A549 (cell line): ENCODE measurements around the gene KLF6. TPM values are rescaled to one million over a fixed set of nuclear protein-coding genes. Genes with fewer than 3 reads are reported as not detected.

Experiments
- ATAC-seq, 2 experiments: fragments of 200-7000 bp in 1 of 2; fragments of >200 bp in 1 of 2; cut with Nextera tagmentation in 1 of 2; cut with Tn5 transposase in 1 of 2; 3 replicates each; pipeline versions ENCODE4 v1.8.0 to v1.9.1; 2018 to 2020; ENCODE audit warnings: mild to moderate bottlenecking in 1 of 2, moderate library complexity in 1 of 2
- CTCF ChIA-PET: fragments of 300-600 bp; sonication (Branson Sonifier 250); formaldehyde crosslinking; extraction: SDS; loops from one replicate; lab custom pipeline; 2021; ENCODE audit warnings: antibody characterized with exemption, inconsistent platforms; lab: Yijun Ruan, JAX
- POLR2A ChIA-PET: fragments of 350-600 bp; formaldehyde crosslinking; extraction: SDS; loops from one replicate; lab custom pipeline; 2021; ENCODE audit warnings: antibody characterized with exemption, inconsistent platforms; lab: Yijun Ruan, JAX
- DNase-seq, 2 experiments: peaks; one replicate each; pipeline versions ENCODE4 v3.0.0 to v3.0.0-alpha.2; 2011 to 2016; ENCODE audit warnings: low read depth in 1 of 2, low spot score in 1 of 2
- FAIRE-seq: peaks from 2 replicates; lab custom pipeline; 2011; peaks lifted over from hg19 to GRCh38; lab: Jason Lieb, UNC
- H3K27ac ChIP-seq, 2 experiments: fragments of >200 bp; sonication (Bioruptor Twin); formaldehyde crosslinking; 3 replicates each; pipeline ENCODE4 v1.5.1; 2016 to 2017
- H3K4me1 ChIP-seq: fragments of >200 bp; sonication (Bioruptor Twin); formaldehyde crosslinking; 3 replicates; pipeline ENCODE4 v1.6.1; 2016
- H3K4me2 ChIP-seq: fragments of >200 bp; sonication (Bioruptor Twin); formaldehyde crosslinking; 3 replicates; pipeline ENCODE4 v1.6.1; 2016
- H3K4me3 ChIP-seq: fragments of >200 bp; sonication (Bioruptor Twin); formaldehyde crosslinking; 3 replicates; pipeline ENCODE4 v1.5.1; 2016
- H3K9me3 ChIP-seq: fragments of >200 bp; sonication (Bioruptor Twin); formaldehyde crosslinking; 3 replicates; pipeline ENCODE4 v1.6.1; 2016
- BHLHE40 ChIP-seq: IDR thresholded peaks from 2 replicates; pipeline ENCODE4 v1.6.1; 2012; ENCODE audit warnings: low read depth, low read length, inconsistent platforms
- CBX8 ChIP-seq: fragments of 200-600 bp; sonication (generic); IDR thresholded peaks from 2 replicates; pipeline ENCODE4 v1.6.1; 2016
- CTCF ChIP-seq: fragments of >200 bp; sonication (Bioruptor Twin); formaldehyde crosslinking; IDR thresholded peaks from 3 replicates; pipeline ENCODE4 v1.5.1; 2016
- E2F6 ChIP-seq: IDR thresholded peaks from 2 replicates; pipeline ENCODE4 v1.6.1; 2012; ENCODE audit warnings: low read depth, borderline replicate concordance
- EP300 ChIP-seq, 2 experiments: fragments of >200 bp; sonication (Bioruptor Twin); formaldehyde crosslinking; IDR thresholded peaks; 2 replicates in 1 of 2; 3 replicates in 1 of 2; pipeline ENCODE4 v1.6.1; 2016 to 2017
- FOSB ChIP-seq: fragments of 250-450 bp; sonication (Bioruptor Pico); IDR thresholded peaks from 2 replicates; pipeline ENCODE4 v1.5.0; 2020; ENCODE audit warnings: mild to moderate bottlenecking, moderate library complexity
- FOSL2 ChIP-seq, 2 experiments: fragments of 450-650 bp in 1 of 2; fragments of >200 bp in 1 of 2; sonication (Bioruptor Twin) in 1 of 2; formaldehyde crosslinking; IDR thresholded peaks; 2 replicates each; pipeline versions ENCODE4 v1.5.0 to v1.6.1; 2016 to 2020; ENCODE audit warnings: mild to moderate bottlenecking in 1 of 2, moderate library complexity in 1 of 2
- GATA3 ChIP-seq: IDR thresholded peaks from 2 replicates; pipeline ENCODE4 v1.6.1; 2012; ENCODE audit warnings: borderline replicate concordance
- HEYL ChIP-seq: fragments of 250-450 bp; sonication (Bioruptor Pico); IDR thresholded peaks from 2 replicates; pipeline ENCODE4 v1.8.0; 2021; ENCODE audit warnings: mild to moderate bottlenecking, moderate library complexity
- JUNB ChIP-seq: fragments of >200 bp; sonication (Bioruptor Twin); formaldehyde crosslinking; IDR thresholded peaks from 2 replicates; pipeline ENCODE4 v1.6.1; 2016
- KDM1A ChIP-seq: fragments of 200-600 bp; sonication (generic); IDR thresholded peaks from 2 replicates; pipeline ENCODE4 v1.6.1; 2016; ENCODE audit warnings: low read depth, mild to moderate bottlenecking
- MAZ ChIP-seq: fragments of 150-350 bp; IDR thresholded peaks from 2 replicates; pipeline ENCODE4 v1.6.1; 2014; ENCODE audit warnings: antibody characterized with exemption, low read depth, low read length, borderline replicate concordance
- NFE2L2 ChIP-seq: fragments of 150-350 bp; conservative IDR thresholded peaks from 2 replicates; pipeline ENCODE4 v1.6.1; 2014; ENCODE audit warnings: low read length
- NPAS2 ChIP-seq: fragments of 250-450 bp; sonication (Bioruptor Pico); IDR thresholded peaks from 2 replicates; pipeline ENCODE4 v1.8.0; 2022; ENCODE audit warnings: mild to moderate bottlenecking, moderate library complexity, borderline replicate concordance
- PBX3 ChIP-seq: IDR thresholded peaks from 2 replicates; pipeline ENCODE4 v1.6.1; 2012
- POLR2AphosphoS2 ChIP-seq: conservative IDR thresholded peaks from 2 replicates; pipeline ENCODE4 v1.6.1; 2012; ENCODE audit warnings: low read length, improper control_type of control experiment, inconsistent platforms
- RAD21 ChIP-seq, 2 experiments: fragments of >200 bp in 1 of 2; sonication (Bioruptor Twin) in 1 of 2; formaldehyde crosslinking in 1 of 2; IDR thresholded peaks in 1 of 2; conservative IDR thresholded peaks in 1 of 2; 2 replicates in 1 of 2; 3 replicates in 1 of 2; pipeline ENCODE4 v1.6.1; 2012 to 2018; ENCODE audit warnings: inconsistent platforms in 1 of 2
- SMC3 ChIP-seq: fragments of >200 bp; sonication (Bioruptor Twin); formaldehyde crosslinking; IDR thresholded peaks from 3 replicates; pipeline ENCODE4 v1.6.1; 2018; ENCODE audit warnings: inconsistent platforms
- TFCP2L1 ChIP-seq: fragments of 250-450 bp; sonication (Bioruptor Pico); IDR thresholded peaks from 2 replicates; pipeline ENCODE4 v1.5.0; 2021; ENCODE audit warnings: mild to moderate bottlenecking
- ZC3H11A ChIP-seq: fragments of 450-650 bp; IDR thresholded peaks from 2 replicates; pipeline ENCODE4 v1.6.1; 2014; ENCODE audit warnings: antibody characterized with exemption, mild to moderate bottlenecking
- ZFP36 ChIP-seq: fragments of 450-650 bp; IDR thresholded peaks from 2 replicates; pipeline ENCODE4 v1.6.1; 2014; ENCODE audit warnings: borderline replicate concordance; ENCODE audit not compliant: partially characterized antibody
- WGBS: methylation state at CpG from one replicate; pipeline ENCODE4 v1.1.6; 2017; ENCODE audit errors: missing lambda C conversion rate; 5-methylcytosine and 5-hydroxymethylcytosine counted together
- polyA plus RNA-seq, 4 experiments: library from polyadenylated mRNA; depleted of rRNA in 3 of 4; stranded (reverse); fragments of >200 nt; fragmentation: RNase III in 1 of 4; extraction: RNeasy Plus Mini Kit Qiagen cat#74134 plus additional on column Dnase treatment in 1 of 4; gene quantifications; 2 replicates in 3 of 4; 3 replicates in 1 of 4; pipeline ENCODE4 v1.2.3, GENCODE V29; 2011 to 2017
- TF ChIP-seq, protein P1 (sequence below): fragments of 450-650 bp; IDR thresholded peaks from 2 replicates; pipeline ENCODE4 v1.6.1; 2014; ENCODE audit warnings: antibody characterized with exemption
- TF ChIP-seq, protein P2 (sequence below): fragments of 200-600 bp; sonication (generic); IDR thresholded peaks from 2 replicates; pipeline ENCODE4 v1.6.1; 2016; ENCODE audit warnings: antibody characterized with exemption, mild to moderate bottlenecking, moderate library complexity
- TF ChIP-seq, protein P3 (sequence below): fragments of 150-350 bp; IDR thresholded peaks from 2 replicates; pipeline ENCODE4 v1.6.1; 2014; ENCODE audit warnings: low read depth, mild to moderate bottlenecking, low read length
- TF ChIP-seq, protein P4 (sequence below): IDR thresholded peaks from 2 replicates; pipeline ENCODE4 v1.6.1; 2012

Gene KLF6
- polyA plus RNA-seq, 2 of the 4 experiments (the other 2 are of a cell fraction), result 31.9 to 86.8 TPM

- WGBS, result 17% methylated on average over 17 of the region's 20 CpGs
- ATAC-seq, result peak; percentile 78 to 87
These were observed 22.0 kb downstream of the KLF6 start for GRCh38 chr10:3763035-3763456.

More at GRCh38 chr10:3763035-3763456, 22.0 kb downstream of the KLF6 start:
- Histone ChIP-seq H3K4me3 (peak overlapping the region; percentile 25), H3K4me2 (peak overlapping the region; percentile 74), H3K27ac (peak overlapping the region; percentile 54 to 80), H3K9me3 (no peaks in the 10 kb centered on the region), H3K4me1 (peaks cover 51% of the 10 kb centered on the region)
- FAIRE-seq, result no peak
- TF ChIP-seq NFE2L2, result no peak
- TF ChIP-seq, protein P1, sequence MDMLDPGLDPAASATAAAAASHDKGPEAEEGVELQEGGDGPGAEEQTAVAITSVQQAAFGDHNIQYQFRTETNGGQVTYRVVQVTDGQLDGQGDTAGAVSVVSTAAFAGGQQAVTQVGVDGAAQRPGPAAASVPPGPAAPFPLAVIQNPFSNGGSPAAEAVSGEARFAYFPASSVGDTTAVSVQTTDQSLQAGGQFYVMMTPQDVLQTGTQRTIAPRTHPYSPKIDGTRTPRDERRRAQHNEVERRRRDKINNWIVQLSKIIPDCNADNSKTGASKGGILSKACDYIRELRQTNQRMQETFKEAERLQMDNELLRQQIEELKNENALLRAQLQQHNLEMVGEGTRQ, result no peak
- no peak for TF ChIP-seq PBX3
- no peak for TF ChIP-seq POLR2AphosphoS2
- TF ChIP-seq ZFP36, result no peak
- no peak for TF ChIP-seq E2F6
- no peak for TF ChIP-seq KDM1A
- TF ChIP-seq, protein P2, sequence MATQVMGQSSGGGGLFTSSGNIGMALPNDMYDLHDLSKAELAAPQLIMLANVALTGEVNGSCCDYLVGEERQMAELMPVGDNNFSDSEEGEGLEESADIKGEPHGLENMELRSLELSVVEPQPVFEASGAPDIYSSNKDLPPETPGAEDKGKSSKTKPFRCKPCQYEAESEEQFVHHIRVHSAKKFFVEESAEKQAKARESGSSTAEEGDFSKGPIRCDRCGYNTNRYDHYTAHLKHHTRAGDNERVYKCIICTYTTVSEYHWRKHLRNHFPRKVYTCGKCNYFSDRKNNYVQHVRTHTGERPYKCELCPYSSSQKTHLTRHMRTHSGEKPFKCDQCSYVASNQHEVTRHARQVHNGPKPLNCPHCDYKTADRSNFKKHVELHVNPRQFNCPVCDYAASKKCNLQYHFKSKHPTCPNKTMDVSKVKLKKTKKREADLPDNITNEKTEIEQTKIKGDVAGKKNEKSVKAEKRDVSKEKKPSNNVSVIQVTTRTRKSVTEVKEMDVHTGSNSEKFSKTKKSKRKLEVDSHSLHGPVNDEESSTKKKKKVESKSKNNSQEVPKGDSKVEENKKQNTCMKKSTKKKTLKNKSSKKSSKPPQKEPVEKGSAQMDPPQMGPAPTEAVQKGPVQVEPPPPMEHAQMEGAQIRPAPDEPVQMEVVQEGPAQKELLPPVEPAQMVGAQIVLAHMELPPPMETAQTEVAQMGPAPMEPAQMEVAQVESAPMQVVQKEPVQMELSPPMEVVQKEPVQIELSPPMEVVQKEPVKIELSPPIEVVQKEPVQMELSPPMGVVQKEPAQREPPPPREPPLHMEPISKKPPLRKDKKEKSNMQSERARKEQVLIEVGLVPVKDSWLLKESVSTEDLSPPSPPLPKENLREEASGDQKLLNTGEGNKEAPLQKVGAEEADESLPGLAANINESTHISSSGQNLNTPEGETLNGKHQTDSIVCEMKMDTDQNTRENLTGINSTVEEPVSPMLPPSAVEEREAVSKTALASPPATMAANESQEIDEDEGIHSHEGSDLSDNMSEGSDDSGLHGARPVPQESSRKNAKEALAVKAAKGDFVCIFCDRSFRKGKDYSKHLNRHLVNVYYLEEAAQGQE, result no peak
- no peak for TF ChIP-seq FOSB (CRISPR knock-in tag)
- TF ChIP-seq, protein P3, sequence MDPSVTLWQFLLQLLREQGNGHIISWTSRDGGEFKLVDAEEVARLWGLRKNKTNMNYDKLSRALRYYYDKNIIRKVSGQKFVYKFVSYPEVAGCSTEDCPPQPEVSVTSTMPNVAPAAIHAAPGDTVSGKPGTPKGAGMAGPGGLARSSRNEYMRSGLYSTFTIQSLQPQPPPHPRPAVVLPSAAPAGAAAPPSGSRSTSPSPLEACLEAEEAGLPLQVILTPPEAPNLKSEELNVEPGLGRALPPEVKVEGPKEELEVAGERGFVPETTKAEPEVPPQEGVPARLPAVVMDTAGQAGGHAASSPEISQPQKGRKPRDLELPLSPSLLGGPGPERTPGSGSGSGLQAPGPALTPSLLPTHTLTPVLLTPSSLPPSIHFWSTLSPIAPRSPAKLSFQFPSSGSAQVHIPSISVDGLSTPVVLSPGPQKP, result no peak
- no peak for TF ChIP-seq FOSL2 (IDR thresholded peaks at IDR 0.05)
- peak; percentile 75 for TF ChIP-seq FOSL2 (CRISPR knock-in tag; IDR thresholded peaks at IDR 0.05)
- TF ChIP-seq TFCP2L1 (CRISPR knock-in tag), result no peak
- TF ChIP-seq GATA3, result peak; percentile 28; the same call in 1 of the 2 replicates
- no peak for TF ChIP-seq NPAS2
- no peak for TF ChIP-seq EP300 (IDR thresholded peaks at IDR 0.05)
- no peak for TF ChIP-seq ZC3H11A
- no peak for TF ChIP-seq HEYL (CRISPR knock-in tag)
- TF ChIP-seq RAD21 (conservative IDR thresholded peaks at IDR 0.05 in 1 of 2, IDR thresholded peaks at IDR 0.05 in 1 of 2), result 0 out of 5 replicates have a peak, but pooled peaks of 1 of the 2 experiments have one; percentile 13
- no peak for TF ChIP-seq SMC3
- TF ChIP-seq BHLHE40, result no peak
- no peak for TF ChIP-seq CBX8
- TF ChIP-seq CTCF, result no peak
- TF ChIP-seq, protein P4, sequence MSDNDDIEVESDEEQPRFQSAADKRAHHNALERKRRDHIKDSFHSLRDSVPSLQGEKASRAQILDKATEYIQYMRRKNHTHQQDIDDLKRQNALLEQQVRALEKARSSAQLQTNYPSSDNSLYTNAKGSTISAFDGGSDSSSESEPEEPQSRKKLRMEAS, result no peak
- no peak for TF ChIP-seq JUNB
- no peak for TF ChIP-seq MAZ
- ChIA-PET CTCF (interaction anchor here (0.7 to 1.7 kb wide), 5 partner anchors 8 to 1008 kb away, joined by 3 to 7 read pairs (median 4); no protein-coding TSS in a partner anchor), POLR2A (interaction anchor here (1.3 to 1.8 kb wide), 3 partner anchors 8 to 23 kb away, joined by 4 to 13 read pairs (median 7); no protein-coding TSS in a partner anchor)
- DNase-seq, result peak in 1 of 2 experiments; percentile 53
